Measurements from ENCODE around the gene ATP8B4. TPM values are rescaled to one million over a fixed set of nuclear protein-coding genes. Genes with fewer than 3 reads are reported as not detected.

The ATP8B4 gene
- total RNA-seq, 1 experiment from 2014 or later: 14.4 TPM

DNA sequence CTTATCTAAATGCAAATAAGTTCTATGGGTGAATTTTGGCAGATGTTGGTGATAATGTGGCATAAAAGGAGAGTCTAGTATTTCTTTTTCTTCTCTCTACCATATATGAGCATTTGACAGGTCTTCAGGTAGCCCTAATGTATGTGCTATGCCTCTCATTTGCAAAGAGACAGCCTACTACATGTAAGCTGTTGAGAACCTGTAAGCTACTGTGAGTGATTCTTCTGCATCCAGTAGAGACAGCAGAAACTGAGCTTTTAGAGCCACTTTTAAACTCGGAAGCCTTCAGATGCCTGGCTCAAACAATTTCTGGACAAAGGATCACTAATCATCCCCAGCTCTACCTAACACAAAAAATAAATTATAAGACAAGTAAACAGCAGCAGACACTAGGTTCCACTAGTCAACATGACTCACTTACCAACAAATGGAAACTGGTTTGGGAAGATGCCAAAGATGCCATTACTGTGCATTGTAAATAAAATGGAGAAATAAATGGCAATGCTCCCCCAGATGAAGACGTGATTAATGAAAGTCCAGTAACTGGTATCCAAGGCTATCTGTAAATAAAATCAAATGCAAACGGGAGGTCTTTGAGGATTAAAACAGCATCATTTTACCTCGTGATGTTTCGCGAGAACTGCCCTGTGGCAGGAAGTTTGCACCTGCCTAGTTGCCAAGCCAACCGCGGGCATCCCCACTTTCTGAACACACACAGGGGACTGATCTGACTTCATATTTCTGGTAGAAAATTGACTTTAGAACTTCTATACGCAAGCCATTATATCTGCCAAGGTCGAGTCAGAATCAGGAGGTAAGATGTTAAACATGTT is 252.9 kb downstream of the ATP8B4 start:
- Histone ChIP-seq H3K27ac (no peak overlapping the region), H3K4me1 (peaks cover 2% of the 10 kb centered on the region; the same call in 1 of the 2 replicates), H3K27me3 (no peaks in the 10 kb centered on the region), H3K36me3 (peaks cover 3% of the 10 kb centered on the region), H3K9me3 (replicated peaks) (0 out of 2 replicates have a peak, but pooled peaks cover 3% of the 10 kb centered on the region), H3K4me3 (no peak overlapping the region)
- DNase-seq: no peak

DNA sequence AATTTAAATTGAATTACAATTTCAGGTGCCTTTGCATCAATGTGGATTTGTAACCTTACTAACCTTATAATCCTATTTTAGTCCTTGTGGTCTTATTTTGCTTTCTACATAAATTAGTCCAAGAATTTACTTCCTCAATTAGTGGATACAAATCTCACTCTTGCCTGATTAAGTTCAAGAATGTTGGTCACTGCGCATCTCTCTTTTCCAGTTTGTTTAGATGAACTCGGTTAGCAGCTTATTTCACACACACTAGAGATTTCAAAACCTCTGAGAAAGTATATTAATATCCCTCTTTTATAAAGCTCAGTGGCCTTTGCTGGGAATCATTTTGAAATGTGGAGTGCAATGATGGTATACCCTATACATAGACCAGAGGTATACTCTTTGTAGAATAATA is 254.8 kb downstream of the ATP8B4 start:
- no peak overlapping the region for H3K27ac ChIP-seq
- no peak for DNase-seq
- peaks cover 6% of the 10 kb centered on the region for H3K4me1 ChIP-seq
- H3K9me3 ChIP-seq (replicated peaks): 0 out of 2 replicates have a peak, but pooled peaks cover 3% of the 10 kb centered on the region
- H3K27me3 ChIP-seq: no peaks in the 10 kb centered on the region
- no peak overlapping the region for H3K4me3 ChIP-seq
- H3K36me3 ChIP-seq: no peaks in the 10 kb centered on the region; the same call in none of the 2 replicates

DNA sequence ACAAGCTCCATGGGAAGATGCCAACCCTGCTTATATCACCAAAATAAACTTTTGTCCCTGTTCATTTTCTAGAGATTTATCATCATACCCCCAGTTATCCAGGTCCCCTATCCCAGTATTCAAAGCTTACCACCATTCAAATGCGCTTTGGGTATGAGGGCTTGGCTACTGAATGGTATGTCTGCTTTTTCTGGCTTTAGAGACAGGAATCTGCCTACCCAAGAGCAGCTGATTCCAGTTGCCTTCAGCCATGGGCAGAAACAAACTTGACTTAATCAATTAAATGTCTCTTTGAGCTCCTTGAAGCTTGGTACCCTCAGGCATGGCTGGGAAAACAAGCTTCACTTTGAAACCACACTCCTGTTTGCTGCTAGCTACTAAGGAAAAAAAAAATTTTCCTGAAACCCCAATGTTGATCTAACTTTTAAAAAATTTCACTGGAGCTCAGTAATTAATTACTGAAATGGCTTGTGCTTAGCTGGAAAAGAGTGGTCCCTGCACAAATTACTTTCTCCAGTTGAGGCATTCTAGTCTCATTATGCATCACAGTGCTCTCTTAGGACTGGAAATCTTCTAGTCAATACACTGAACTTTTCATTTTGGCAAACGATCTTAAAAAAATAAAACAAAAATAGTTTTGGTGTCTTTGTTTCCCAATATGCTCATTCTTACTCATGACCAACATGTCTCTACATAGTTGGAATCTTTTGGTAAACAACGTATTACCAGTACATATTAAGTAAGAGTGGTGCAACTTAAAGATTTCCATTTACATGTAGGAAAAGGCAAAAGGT is 255.4 kb downstream of the ATP8B4 start:
- Histone ChIP-seq H3K36me3 (peaks cover 6% of the 10 kb centered on the region), H3K27ac (no peak overlapping the region), H3K27me3 (no peaks in the 10 kb centered on the region), H3K9me3 (replicated peaks) (0 out of 2 replicates have a peak, but pooled peaks cover 3% of the 10 kb centered on the region), H3K4me1 (peaks cover 10% of the 10 kb centered on the region), H3K4me3 (no peak overlapping the region)
- peak in 1 of 2 experiments; percentile 11 for DNase-seq

DNA sequence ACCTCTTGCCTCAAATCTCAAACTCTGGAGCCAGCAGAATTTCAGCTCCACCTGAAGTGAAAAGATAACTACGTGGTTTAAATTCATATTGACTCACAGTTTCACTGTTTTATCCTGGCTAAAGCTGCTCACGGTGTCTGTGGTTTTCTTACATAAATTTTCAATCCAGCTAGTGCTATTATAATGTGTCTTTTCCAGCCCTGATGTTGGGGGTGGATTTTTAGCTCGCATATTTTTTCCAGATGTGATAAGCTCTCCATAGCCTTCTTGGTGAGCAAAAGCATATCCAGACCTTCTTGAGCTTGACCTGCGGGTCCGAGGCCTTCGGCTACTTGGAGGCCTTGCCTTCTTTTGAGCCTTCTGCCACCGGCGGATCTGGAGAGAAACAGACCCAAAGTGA is 258.9 kb downstream of the ATP8B4 start:
- H3K4me1 ChIP-seq: peaks cover 10% of the 10 kb centered on the region
- H3K27me3 ChIP-seq: no peaks in the 10 kb centered on the region
- DNase-seq: no peak
- H3K27ac ChIP-seq: no peak overlapping the region
- H3K9me3 ChIP-seq (replicated peaks): no peaks in the 10 kb centered on the region
- no peak overlapping the region for H3K4me3 ChIP-seq
- H3K36me3 ChIP-seq: peaks cover 8% of the 10 kb centered on the region

DNA sequence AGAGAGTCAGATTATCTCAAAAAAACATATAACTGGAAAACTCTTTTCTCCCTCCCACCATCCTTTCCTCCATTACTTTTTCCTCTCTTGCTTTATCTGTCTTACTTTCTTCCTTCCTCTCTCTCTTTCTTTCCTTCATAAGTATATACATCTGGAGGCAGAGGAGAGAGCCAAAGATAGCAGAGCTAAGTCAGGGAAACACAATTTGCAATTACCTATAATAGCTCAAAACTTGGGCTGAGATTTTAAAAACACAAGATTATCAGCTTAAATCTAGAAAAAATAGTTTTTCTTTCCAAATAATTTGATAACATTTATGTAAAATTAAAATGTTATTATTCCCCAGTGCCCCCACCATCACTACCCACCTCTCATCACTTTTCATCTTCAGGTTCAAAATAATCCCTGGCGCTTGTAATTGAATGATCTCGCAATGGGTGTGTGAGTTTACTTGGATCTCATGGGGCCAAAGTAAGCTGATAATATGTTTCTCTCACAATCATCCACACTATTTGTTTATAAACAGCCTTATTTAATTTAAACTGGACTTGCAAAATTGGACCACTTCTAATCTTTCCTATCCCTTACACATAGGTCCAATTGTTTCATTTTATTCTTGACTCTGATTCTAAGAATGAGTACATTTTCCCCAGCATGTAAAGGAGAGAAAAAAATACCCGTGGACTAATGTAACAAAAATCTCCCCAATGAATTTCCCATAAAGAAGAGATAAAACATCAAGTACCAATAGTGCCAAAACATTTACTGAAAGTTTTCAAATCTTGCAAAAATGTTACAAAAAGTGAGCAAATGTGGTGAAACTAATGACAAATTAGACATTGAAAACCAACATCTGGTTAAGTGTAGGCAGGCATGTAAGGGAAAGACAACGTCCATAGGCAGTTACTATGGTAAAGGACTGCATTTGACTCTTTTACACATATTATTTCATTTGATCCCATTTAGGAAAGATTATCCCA is 261.2 kb downstream of the ATP8B4 start:
- Histone ChIP-seq H3K4me3 (no peak overlapping the region), H3K4me1 (peaks cover 8% of the 10 kb centered on the region; the same call in 1 of the 2 replicates), H3K27me3 (no peaks in the 10 kb centered on the region), H3K27ac (no peak overlapping the region), H3K9me3 (replicated peaks) (no peaks in the 10 kb centered on the region), H3K36me3 (peaks cover 8% of the 10 kb centered on the region; the same call in 1 of the 2 replicates)
- no peak for DNase-seq

DNA sequence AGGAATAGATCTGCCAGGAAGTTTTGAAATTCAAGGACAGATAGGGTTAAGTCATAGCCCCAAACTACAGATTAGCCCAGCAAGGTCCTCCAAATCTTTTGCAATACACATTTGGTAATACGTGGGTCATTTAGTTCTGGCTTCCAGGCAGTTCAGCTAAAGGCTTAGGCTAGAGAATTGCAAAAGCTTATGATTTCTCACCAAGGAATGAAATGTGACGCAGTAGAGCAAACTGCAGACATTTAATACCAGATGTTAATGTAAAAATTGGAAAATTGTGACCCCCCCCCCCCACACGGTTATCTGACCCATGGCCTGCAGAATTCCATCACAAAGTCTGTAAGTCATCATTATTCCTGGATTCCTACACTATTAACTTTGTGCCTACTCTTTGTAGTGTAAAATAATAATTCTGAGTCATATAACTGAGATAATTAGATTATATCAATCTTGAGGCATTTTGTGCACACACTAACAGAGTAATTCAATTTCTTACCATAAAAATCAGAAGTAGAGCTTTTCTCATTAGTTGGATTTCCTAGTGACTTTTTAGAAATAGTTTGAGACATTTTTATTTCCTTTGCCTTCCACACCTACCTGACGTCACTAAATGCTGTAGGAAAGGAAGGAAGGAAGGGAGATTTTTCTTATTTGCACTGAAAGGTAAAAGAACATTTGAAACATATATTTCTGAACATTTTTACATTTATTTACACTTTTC is 263.0 kb downstream of the ATP8B4 start:
- no peaks in the 10 kb centered on the region for H3K27me3 ChIP-seq
- H3K4me3 ChIP-seq: no peak overlapping the region
- no peak for DNase-seq
- H3K27ac ChIP-seq: no peak overlapping the region
- peaks cover 8% of the 10 kb centered on the region; the same call in 1 of the 2 replicates for H3K4me1 ChIP-seq
- no peaks in the 10 kb centered on the region for H3K9me3 ChIP-seq (replicated peaks)
- H3K36me3 ChIP-seq: peaks cover 8% of the 10 kb centered on the region; the same call in 1 of the 2 replicates

DNA sequence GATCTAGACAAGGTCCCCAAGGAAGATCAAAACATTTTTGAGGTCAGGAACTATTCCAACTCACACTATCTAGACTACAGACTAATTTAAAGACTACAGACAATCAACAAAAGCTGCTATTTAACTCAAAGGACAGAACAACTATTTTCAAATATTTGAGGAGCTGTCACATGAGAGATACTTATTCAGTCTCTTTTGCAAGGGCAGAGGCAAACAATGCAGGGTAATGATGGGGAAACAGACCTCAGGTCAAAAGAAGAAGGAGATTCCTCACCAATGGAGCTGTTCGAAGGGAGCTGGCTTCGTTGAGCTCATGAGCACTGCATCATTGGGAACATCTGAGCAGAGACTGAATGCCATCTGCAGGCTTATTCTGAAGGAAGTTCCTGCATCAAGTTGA is 266.3 kb downstream of the ATP8B4 start:
- DNase-seq: no peak
- Histone ChIP-seq H3K27me3 (no peaks in the 10 kb centered on the region), H3K27ac (no peak overlapping the region), H3K4me1 (no peaks in the 10 kb centered on the region), H3K36me3 (no peaks in the 10 kb centered on the region), H3K4me3 (no peak overlapping the region), H3K9me3 (replicated peaks) (no peaks in the 10 kb centered on the region)

DNA sequence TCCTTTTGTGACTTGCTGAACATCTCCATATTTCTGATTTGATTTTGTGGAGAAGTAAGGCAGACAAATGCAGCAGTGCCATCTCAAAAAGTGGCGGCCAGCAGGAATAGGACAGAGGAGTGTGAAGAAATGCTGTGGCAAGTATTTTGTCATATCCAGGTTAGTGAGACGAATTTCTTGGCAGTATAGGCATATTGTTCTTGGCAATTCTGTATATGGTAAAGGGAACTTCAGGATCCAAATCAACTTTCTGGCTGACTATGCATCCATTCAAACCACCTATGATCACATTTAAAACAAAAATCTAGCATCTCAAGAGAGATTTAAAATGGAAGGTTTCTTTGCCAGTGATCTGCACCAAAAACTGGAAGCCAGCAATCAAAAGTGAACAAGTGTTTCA is 270.2 kb downstream of the ATP8B4 start:
- Histone ChIP-seq H3K27ac (no peak overlapping the region), H3K4me1 (no peaks in the 10 kb centered on the region), H3K4me3 (no peak overlapping the region), H3K9me3 (replicated peaks) (no peaks in the 10 kb centered on the region), H3K36me3 (no peaks in the 10 kb centered on the region), H3K27me3 (no peaks in the 10 kb centered on the region)
- no peak for DNase-seq

DNA sequence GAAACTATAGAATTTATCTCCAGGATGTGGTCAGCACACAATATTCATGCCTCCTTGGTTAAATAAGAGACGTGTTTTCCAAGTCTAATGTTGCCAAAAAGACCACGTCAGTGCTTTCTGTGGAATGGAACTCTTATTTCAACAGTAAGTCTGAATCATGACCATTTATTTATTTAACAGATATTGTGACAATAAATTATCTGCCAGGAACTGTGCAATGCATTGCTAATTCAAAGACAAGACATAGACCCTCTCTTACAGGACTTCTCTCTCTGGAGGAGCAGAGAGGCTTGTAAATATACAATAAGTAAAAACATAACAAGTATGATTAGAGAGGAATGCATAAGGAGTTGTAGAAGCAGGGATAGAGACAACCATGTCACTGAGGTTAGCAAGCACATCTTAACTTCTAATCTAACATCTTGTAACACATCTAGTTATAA is 270.7 kb downstream of the ATP8B4 start:
- H3K27me3 ChIP-seq: no peaks in the 10 kb centered on the region
- no peak overlapping the region for H3K27ac ChIP-seq
- no peaks in the 10 kb centered on the region for H3K36me3 ChIP-seq
- no peaks in the 10 kb centered on the region for H3K9me3 ChIP-seq (replicated peaks)
- no peak for DNase-seq
- no peaks in the 10 kb centered on the region for H3K4me1 ChIP-seq
- no peak overlapping the region for H3K4me3 ChIP-seq

DNA sequence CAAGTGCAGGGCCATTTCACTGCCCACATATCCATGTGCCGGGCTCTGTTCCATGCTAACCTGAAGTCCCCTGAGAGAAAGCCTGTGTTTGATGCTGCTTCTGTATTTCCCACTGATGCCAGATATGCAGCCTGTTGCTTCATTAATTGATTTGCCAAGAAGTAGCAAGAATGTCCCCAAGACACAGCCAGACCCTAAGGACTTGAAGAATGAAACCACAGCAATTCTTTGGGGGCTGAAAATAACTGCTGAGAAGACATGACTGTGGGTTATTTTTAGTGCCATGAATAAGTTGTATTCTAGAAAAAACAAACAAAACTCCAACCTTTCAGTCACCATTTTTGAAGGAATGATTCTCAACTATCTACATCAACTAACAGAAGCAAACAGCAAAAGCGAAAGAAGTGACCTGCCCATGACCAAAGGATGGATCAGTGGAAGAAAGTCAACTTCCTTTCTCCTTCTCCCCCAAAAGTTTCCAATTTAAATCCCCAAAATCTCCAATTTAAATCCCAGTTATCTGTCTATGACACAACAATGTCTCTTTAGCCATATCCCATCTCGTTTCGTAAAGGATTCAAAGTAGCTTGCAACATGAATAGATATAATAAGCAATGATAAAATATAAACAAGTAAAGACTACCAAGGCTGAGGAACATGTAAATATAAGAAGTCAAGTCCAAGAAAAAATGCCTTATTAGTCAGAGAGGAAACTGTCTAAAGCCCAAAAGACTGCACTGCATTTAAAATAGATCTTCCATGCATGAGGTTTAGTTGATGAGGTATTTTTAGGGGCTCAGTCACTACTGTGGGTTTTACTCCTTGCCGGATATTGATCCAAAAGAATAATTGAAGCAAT is 271.4 kb downstream of the ATP8B4 start:
- no peak overlapping the region for H3K4me3 ChIP-seq
- no peak for DNase-seq
- no peaks in the 10 kb centered on the region for H3K9me3 ChIP-seq (replicated peaks)
- no peaks in the 10 kb centered on the region for H3K36me3 ChIP-seq
- H3K27me3 ChIP-seq: no peaks in the 10 kb centered on the region
- no peaks in the 10 kb centered on the region for H3K4me1 ChIP-seq
- H3K27ac ChIP-seq: no peak overlapping the region

DNA sequence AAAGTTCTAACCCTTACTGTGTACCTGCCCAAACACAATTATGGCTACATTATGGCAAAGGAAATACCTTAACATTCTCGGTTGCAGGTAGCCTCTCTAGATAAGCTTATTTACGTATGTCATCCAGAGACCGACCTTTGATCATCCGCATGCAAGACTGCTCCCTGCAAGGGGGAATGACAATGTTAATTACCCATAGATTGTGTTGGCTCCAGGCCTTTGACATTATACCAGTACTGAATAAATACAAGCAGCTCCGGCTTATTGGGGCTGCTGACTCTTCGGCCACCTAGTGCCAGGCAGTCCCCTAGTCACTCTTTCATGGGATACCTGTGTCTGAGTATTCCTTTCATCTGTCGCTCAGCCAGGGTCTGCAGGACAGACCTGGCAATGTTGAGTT is 274.6 kb downstream of the ATP8B4 start:
- H3K27ac ChIP-seq: no peak overlapping the region
- H3K27me3 ChIP-seq: no peaks in the 10 kb centered on the region
- DNase-seq: no peak
- H3K4me1 ChIP-seq: no peaks in the 10 kb centered on the region
- H3K36me3 ChIP-seq: no peaks in the 10 kb centered on the region
- H3K4me3 ChIP-seq: no peak overlapping the region
- H3K9me3 ChIP-seq (replicated peaks): no peaks in the 10 kb centered on the region

DNA sequence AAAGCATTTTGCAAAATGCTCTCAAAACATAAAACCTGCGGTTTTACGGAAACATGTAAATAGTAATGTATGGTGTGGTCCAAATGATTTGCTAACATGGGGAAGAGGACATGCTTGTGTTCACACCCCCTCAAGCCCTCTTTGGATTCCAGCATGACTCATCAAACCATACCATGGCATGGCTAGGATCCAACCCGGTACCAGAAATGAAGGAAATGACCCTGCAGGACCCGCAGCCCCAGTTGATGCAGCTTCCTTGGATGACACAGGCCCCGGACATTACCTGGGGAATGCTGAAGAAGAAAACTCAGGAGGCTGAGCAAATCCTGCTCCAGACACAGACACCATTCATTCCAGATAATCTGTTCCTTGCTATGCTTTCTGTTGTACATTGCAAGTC is 275.3 kb downstream of the ATP8B4 start:
- H3K9me3 ChIP-seq (replicated peaks): no peaks in the 10 kb centered on the region
- H3K4me1 ChIP-seq: no peaks in the 10 kb centered on the region
- DNase-seq: no peak
- H3K4me3 ChIP-seq: no peak overlapping the region
- H3K36me3 ChIP-seq: no peaks in the 10 kb centered on the region
- H3K27me3 ChIP-seq: no peaks in the 10 kb centered on the region
- H3K27ac ChIP-seq: no peak overlapping the region
